Measurements from ENCODE around the gene CSNK2B. TPM values are rescaled to one million over a fixed set of nuclear protein-coding genes. Genes with fewer than 3 reads are reported as not detected.
A peak's percentile ranks its signal among the peaks of the same experiment; 100 is the strongest.

CSNK2B gene
- total and polyA plus RNA-seq, 9 of the 15 experiments (the other 6 are each of a cell fraction or from before 2014, with no cell fraction given), result 120 to 1,126 (median 529) TPM

DNA sequence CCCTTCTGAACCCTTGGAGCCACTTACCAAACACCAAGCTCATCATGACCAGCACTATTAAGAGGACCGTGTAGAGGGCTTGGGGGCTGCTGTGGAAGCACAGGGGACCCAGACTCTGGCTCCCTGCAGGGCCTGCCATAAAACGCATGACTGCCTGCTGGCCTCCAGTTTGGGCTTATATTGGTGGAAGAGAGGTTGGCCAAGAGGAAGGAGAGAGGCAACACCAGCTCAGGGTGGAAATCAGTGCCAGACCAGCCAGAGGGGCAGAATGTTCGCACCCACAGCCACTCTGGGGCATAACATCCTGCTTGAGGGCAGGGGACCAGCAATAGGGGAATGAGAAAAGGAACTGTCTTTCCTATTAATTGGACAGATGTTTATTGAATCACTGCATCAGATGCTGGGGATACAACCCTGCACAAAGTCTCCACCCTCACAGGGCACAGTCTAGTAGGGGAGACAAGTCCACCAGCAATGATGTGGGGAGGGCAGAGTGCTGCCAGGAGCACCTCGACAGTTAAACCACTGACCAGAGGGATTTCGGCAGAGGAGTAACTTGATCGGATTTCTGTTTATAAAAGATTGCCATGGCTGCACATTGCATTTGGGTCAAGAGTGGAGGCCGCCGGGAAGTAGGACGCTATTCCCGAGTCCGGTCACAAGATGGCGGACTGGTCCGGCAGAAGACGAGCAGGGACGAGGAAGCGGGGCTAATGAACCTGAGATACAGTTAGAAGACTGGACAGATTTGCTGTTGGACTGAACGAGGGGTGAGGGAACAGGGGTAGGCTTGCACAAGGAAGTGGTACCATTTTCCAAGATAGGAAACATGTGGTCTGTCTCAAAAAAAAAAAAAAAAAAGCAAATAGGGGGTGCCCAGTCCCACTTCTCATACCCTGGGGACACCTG, 14.6 kb downstream of the CSNK2B start, which contains the start of gene LY6G5C (continued):
- TF ChIP-seq, protein P1, sequence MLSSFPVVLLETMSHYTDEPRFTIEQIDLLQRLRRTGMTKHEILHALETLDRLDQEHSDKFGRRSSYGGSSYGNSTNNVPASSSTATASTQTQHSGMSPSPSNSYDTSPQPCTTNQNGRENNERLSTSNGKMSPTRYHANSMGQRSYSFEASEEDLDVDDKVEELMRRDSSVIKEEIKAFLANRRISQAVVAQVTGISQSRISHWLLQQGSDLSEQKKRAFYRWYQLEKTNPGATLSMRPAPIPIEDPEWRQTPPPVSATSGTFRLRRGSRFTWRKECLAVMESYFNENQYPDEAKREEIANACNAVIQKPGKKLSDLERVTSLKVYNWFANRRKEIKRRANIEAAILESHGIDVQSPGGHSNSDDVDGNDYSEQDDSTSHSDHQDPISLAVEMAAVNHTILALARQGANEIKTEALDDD (IDR thresholded peaks at IDR 0.05), result no peak
- TF ChIP-seq ZNF589 (CRISPR knock-in tag; IDR thresholded peaks at IDR 0.05; ENCODE audit: low read depth) (no peak), CSDE1 (IDR thresholded peaks at IDR 0.05) (no peak), RFX7 (CRISPR knock-in tag; IDR thresholded peaks at IDR 0.05) (no peak), ATF7 (IDR thresholded peaks at IDR 0.05) (peak; percentile 67; the same call in 1 of the 2 replicates), SMAD1 (IDR thresholded peaks at IDR 0.05; ENCODE audit: low read depth, low read length, partially characterized antibody) (peak; percentile 22)
- TF ChIP-seq, protein P2, sequence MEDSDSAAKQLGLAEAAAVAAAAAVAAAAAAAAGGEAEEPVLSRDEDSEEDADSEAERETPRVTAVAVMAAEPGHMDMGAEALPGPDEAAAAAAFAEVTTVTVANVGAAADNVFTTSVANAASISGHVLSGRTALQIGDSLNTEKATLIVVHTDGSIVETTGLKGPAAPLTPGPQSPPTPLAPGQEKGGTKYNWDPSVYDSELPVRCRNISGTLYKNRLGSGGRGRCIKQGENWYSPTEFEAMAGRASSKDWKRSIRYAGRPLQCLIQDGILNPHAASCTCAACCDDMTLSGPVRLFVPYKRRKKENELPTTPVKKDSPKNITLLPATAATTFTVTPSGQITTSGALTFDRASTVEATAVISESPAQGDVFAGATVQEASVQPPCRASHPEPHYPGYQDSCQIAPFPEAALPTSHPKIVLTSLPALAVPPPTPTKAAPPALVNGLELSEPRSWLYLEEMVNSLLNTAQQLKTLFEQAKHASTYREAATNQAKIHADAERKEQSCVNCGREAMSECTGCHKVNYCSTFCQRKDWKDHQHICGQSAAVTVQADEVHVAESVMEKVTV (CRISPR knock-in tag; IDR thresholded peaks at IDR 0.05), result peak; percentile 98
- TF ChIP-seq, protein P3, sequence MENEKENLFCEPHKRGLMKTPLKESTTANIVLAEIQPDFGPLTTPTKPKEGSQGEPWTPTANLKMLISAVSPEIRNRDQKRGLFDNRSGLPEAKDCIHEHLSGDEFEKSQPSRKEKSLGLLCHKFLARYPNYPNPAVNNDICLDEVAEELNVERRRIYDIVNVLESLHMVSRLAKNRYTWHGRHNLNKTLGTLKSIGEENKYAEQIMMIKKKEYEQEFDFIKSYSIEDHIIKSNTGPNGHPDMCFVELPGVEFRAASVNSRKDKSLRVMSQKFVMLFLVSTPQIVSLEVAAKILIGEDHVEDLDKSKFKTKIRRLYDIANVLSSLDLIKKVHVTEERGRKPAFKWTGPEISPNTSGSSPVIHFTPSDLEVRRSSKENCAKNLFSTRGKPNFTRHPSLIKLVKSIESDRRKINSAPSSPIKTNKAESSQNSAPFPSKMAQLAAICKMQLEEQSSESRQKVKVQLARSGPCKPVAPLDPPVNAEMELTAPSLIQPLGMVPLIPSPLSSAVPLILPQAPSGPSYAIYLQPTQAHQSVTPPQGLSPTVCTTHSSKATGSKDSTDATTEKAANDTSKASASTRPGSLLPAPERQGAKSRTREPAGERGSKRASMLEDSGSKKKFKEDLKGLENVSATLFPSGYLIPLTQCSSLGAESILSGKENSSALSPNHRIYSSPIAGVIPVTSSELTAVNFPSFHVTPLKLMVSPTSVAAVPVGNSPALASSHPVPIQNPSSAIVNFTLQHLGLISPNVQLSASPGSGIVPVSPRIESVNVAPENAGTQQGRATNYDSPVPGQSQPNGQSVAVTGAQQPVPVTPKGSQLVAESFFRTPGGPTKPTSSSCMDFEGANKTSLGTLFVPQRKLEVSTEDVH (IDR thresholded peaks at IDR 0.05; ENCODE audit: low read depth, partially characterized antibody), result peak; percentile 30
- TF ChIP-seq, protein P4, sequence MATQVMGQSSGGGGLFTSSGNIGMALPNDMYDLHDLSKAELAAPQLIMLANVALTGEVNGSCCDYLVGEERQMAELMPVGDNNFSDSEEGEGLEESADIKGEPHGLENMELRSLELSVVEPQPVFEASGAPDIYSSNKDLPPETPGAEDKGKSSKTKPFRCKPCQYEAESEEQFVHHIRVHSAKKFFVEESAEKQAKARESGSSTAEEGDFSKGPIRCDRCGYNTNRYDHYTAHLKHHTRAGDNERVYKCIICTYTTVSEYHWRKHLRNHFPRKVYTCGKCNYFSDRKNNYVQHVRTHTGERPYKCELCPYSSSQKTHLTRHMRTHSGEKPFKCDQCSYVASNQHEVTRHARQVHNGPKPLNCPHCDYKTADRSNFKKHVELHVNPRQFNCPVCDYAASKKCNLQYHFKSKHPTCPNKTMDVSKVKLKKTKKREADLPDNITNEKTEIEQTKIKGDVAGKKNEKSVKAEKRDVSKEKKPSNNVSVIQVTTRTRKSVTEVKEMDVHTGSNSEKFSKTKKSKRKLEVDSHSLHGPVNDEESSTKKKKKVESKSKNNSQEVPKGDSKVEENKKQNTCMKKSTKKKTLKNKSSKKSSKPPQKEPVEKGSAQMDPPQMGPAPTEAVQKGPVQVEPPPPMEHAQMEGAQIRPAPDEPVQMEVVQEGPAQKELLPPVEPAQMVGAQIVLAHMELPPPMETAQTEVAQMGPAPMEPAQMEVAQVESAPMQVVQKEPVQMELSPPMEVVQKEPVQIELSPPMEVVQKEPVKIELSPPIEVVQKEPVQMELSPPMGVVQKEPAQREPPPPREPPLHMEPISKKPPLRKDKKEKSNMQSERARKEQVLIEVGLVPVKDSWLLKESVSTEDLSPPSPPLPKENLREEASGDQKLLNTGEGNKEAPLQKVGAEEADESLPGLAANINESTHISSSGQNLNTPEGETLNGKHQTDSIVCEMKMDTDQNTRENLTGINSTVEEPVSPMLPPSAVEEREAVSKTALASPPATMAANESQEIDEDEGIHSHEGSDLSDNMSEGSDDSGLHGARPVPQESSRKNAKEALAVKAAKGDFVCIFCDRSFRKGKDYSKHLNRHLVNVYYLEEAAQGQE (IDR thresholded peaks at IDR 0.05; ENCODE audit: borderline replicate concordance), result peak; percentile 95
- TF ChIP-seq, protein P4 (CRISPR knock-in tag; IDR thresholded peaks at IDR 0.05; ENCODE audit: low read depth), result no peak
- TF ChIP-seq, protein P5, sequence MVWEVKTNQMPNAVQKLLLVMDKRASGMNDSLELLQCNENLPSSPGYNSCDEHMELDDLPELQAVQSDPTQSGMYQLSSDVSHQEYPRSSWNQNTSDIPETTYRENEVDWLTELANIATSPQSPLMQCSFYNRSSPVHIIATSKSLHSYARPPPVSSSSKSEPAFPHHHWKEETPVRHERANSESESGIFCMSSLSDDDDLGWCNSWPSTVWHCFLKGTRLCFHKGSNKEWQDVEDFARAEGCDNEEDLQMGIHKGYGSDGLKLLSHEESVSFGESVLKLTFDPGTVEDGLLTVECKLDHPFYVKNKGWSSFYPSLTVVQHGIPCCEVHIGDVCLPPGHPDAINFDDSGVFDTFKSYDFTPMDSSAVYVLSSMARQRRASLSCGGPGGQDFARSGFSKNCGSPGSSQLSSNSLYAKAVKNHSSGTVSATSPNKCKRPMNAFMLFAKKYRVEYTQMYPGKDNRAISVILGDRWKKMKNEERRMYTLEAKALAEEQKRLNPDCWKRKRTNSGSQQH (CRISPR knock-in tag; IDR thresholded peaks at IDR 0.05), result no peak
